Measurements from ENCODE around the gene NXPH3.

DNA sequence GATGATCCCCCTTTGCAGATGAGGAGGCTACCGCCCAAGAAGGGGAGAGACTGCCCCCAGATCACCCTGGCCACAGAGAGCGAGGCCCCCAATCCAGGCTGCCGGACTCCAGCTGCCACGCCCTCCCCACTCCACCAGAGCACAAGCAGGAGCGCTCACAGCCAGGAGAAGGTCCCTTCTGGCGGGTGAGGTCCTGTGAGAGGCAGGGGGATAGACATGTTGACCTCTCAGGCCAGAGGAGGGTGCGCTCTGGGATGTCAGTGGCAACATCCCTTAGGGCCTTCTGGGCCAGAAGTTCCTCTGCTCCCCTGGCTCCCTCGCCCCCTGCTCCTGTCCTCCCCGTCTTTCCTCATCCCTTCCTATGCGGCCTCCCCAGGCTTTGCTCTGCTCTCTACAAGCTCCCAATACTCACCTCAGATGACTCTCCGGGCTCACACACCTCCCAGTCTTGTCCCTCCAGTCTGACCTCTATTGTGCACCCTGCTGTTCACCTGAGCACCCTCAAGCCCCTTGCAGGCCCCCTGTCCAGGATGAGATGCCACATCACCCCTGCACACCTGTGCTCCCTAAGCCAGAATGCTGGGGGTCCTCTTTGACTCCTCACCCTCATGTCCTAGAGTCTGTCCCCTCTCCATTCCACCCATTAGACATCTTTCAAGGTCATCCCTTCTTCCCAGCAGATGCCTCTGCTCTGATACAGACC is 5.0 kb upstream of the NXPH3 start:
- TF ChIP-seq, protein P1, sequence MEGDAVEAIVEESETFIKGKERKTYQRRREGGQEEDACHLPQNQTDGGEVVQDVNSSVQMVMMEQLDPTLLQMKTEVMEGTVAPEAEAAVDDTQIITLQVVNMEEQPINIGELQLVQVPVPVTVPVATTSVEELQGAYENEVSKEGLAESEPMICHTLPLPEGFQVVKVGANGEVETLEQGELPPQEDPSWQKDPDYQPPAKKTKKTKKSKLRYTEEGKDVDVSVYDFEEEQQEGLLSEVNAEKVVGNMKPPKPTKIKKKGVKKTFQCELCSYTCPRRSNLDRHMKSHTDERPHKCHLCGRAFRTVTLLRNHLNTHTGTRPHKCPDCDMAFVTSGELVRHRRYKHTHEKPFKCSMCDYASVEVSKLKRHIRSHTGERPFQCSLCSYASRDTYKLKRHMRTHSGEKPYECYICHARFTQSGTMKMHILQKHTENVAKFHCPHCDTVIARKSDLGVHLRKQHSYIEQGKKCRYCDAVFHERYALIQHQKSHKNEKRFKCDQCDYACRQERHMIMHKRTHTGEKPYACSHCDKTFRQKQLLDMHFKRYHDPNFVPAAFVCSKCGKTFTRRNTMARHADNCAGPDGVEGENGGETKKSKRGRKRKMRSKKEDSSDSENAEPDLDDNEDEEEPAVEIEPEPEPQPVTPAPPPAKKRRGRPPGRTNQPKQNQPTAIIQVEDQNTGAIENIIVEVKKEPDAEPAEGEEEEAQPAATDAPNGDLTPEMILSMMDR (IDR thresholded peaks at IDR 0.05), result no peak
- TF ChIP-seq POLR2A (IDR thresholded peaks at IDR 0.05), result no peak
